Frontal cortex (tissue), 4 donors: ENCODE measurements around the gene TMEM41A. TPM values are rescaled to one million over a fixed set of nuclear protein-coding genes. Genes with fewer than 3 reads are reported as not detected.
"Not testable (repeated sequence)": the region's sequence is repeated elsewhere in the genome, so short reads cannot be mapped to it uniquely, and the experiment has no call there.

ENCODE experiments used
- DNase-seq, 2 donors: peaks; one replicate each; pipeline ENCODE4 v3.0.0; 2012; ENCODE audit warnings: low spot score in 2 of 2
- FAIRE-seq: peaks from 2 replicates; lab custom pipeline; 2012; peaks lifted over from hg19 to GRCh38; lab: Jason Lieb, UNC
- total RNA-seq: library from RNA; depleted of rRNA; stranded (reverse); fragments of >200 nt; gene quantifications from one replicate; pipeline ENCODE4 v1.2.3, GENCODE V29; 2014
- donor health status: control.
- donor health status: control.
- donor health status: control.

The TMEM41A gene
- total RNA-seq, 1 donor from 2014 or later = 10.2 TPM

DNA sequence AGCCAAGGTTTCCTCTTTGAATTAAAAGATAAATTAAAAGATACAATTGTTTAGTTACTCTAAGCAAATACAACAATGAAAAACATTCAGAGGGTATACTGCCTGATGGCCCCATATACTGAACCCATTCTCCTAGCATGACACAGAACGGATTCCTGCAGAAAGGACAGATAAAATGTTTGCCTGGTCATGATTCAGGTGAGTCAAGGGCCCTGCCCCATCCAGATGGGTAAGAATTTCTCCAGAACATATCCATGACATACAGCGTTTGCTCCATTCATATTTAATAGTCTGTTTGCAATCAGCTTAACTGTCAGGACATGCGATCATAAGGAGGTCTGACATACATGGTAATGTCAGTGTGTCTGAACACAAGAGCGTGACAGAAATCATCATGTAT lies 8.6 kb downstream of the TMEM41A start:
- DNase-seq (no peak), FAIRE-seq (no peak)

GRCh38 chr3:185489462-185489861 lies 9.4 kb downstream of the TMEM41A start:
- DNase-seq = no peak
- no peak for FAIRE-seq

DNA sequence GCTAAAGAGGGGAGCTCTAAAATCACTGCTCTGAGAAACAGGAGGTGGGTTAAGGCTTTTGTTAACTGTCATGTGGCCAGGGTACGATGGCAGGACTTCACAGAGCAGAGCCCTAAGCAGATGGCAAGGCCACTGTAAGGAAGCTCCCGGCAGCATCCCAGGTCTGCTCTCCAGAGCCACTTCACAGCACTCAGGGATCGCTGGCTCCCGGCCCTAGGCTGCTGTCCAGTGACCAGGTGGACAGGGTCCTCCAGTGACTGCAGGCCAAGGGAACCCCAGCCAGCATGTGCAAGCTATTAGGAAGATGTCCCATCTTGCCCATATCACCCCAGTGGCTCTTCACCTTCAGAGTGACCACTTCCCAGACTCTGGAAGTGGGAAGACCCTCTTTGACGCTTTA lies 10.4 kb downstream of the TMEM41A start:
- DNase-seq (no peak), FAIRE-seq (no peak)

- FAIRE-seq (no peak), DNase-seq (no peak)
These were observed 12.4 kb downstream of the TMEM41A start for GRCh38 chr3:185486394-185486793.

- FAIRE-seq = no peak
- DNase-seq = no peak
These were observed 14.5 kb downstream of the TMEM41A start for GRCh38 chr3:185484296-185484695.

- no peak for DNase-seq
- FAIRE-seq = no peak
These were observed 19.4 kb downstream of the TMEM41A start for GRCh38 chr3:185479373-185479945.

DNA sequence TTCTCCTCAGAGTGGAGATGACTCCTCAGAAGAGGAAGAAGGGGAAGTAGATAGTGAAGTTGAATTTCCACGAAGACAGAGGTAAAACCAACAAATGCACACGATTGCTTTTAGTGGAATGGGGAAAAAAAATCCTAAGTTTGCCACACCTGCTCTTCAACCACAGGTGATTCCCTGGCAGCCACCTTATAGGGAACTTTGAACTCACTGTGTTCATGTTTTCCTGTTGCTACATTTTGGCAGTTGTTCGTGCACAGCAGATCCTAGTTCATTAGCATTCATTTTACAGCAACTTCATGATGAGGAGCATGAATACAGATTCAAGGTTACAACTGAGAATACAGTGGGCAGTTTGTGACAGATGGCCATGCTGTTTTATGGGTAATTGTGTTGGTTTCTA lies 21.5 kb downstream of the TMEM41A start:
- no peak for FAIRE-seq
- no peak for DNase-seq

GRCh38 chr3:185474922-185475321 lies 23.9 kb downstream of the TMEM41A start:
- not testable (repeated sequence) for FAIRE-seq, DNase-seq

DNA sequence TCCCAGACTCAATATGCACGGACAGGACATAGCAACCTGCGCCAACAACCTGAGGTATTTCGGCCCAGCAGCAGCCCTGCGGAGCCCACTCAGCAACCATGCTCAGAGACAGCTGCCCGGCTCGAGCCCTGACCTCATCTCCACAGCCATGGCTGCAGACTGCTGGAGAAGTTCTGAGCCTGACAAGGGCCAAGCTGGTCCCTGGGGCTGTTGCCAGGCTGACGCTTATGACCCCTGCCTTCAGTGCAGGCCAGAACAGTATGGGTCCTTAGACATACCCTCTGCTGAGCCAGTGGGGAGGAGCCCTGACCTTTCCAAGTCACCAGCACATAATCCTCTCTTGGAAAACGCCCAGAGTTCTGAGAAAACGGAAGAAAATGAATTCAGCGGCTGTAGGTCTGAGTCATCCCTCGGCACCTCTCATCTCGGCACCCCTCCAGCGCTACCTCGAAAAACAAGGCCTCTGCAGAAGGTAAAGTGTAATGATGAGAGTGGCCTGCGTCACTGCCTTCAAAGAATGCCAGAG lies 25.5 kb downstream of the TMEM41A start:
- FAIRE-seq = no peak
- DNase-seq = peak in 1 of 2 donors; percentile 18

GRCh38 chr3:185470323-185470722 lies 28.5 kb downstream of the TMEM41A start:
- DNase-seq = no peak
- FAIRE-seq = no peak

- DNase-seq (no peak), FAIRE-seq (no peak)
These were observed 29.3 kb downstream of the TMEM41A start for GRCh38 chr3:185469542-185469941.

DNA sequence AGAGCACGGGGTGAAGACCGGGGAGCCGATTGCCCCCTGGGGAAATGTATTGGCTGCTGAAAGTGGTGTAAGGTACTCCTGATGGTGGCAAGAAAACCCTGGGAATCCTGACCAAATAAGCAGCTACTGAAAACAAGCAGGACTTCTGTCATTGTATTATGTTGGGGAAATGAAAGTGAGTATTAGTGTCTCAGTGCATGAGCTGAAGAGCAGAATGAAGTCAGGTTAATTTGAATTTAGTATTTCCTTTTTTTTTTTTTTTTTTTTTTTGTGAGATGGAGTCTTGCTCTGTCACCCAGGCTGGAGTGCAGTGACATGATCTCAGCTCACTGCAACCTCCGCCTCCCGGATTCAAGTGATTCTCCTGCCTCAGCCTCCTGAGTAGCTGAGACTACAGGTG lies 32.7 kb downstream of the TMEM41A start:
- not testable (repeated sequence) for DNase-seq, FAIRE-seq

GRCh38 chr3:185465471-185465870 lies 33.4 kb downstream of the TMEM41A start:
- FAIRE-seq (no peak), DNase-seq (no peak)

DNA sequence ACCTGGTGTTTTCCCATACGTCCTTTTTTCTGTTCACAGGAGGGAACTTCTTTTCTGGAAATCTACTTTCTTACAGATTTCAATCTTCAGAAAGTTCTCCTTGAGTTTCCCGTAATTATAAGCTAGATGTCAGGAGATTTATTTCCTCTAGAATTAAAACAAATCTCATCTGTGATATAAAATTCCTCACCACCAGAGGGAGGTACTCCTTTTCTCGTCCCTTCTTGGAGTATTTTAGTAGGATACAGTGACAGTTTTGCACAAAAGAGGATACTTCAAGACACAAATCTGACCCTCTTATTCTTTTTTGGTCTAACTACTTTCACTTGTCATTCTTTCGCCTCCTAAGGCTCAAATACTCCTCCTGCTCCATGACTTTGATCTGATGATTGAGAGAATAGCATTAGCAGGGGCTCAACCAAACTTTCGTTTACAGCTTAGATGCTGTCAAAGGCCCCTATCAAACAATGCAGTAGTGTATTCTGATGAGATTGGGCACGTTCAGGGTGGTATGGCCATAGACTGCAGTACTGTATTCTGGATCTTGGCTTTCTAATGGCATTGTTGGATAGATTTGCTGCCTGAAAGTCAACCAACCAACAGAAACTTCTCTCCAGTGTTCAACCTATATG lies 38.0 kb downstream of the TMEM41A start:
- FAIRE-seq = no peak
- peak in 1 of 2 donors; percentile 1 for DNase-seq

- no peak for DNase-seq
- no peak for FAIRE-seq
These were observed 38.5 kb downstream of the TMEM41A start for GRCh38 chr3:185460309-185460708.

DNA sequence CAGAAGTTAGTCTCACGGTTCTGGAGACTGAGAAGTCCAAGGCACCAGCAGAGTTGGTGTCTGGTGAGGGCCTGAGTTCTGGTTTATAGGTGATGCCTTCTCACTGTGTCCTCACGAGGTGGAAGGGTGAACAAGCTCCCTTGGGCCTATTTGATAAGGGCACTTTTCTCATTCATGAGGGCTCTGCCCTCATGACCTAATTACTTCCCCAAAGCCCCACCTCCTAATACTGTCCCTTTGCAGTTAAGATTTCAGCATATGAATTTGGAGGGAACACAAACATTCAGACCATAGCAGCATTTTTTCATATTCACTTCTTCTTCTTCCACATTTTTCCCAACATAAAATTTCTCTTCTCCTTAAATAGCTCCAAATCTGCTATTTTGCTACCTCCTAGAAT lies 41.5 kb downstream of the TMEM41A start:
- DNase-seq = no peak
- FAIRE-seq = no peak

DNA sequence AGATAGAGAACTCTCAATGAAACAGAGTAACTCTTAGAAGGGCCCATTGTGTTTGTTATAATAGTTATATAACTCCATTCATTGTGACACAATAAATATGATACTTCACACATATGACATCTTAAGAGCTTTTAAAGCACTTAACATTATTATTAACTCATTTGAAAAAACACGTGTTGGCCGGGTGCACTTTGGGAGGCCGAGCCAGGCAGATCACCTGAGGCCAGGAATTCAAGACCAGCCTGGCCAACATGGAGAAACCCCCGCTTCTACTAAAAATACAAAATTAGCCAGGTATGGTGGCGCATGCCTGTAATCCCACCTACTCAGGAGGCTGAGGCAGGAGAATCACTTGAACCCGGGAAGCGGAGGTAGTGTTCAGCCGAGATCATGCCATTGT lies 47.4 kb downstream of the TMEM41A start:
- not testable (repeated sequence) for DNase-seq, FAIRE-seq

DNA sequence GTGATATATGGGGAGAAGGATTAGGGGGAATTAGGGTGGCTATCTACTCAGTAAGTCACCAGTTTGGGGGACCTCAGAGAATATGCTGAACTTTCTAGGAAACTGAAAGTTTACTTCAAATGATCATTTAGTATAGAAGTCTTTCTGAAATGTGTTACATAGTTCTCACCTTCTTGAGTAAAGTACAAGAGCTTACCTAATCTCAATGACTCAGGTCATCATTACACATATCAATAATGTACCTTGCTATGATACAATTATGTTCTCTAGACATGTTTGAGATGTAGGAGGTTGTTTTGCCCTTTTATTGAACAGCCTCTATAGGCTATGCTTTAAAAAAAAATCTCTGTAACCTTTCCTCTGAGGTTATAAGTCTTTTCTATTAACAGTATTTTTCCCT lies 50.7 kb downstream of the TMEM41A start:
- FAIRE-seq = no peak

DNA sequence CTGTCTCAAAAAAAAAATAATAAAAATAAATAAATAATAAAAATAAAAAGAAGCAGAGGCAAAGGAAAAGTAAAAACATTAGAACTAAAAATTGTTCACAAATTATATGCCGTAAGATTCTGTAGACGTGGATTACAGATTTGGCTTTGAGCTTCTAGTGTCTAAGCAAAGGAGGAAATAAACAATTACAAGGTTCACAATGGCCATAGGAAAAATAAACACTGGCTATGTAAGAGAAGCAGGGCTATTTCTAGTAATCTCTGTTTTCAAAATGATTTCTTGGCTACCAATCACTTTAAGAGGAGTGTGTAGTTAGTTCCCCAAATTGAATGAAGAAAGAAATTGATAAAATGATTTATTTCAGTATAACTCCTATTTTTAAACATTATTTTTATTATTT lies 54.5 kb downstream of the TMEM41A start:
- FAIRE-seq = no peak
- no peak for DNase-seq

More for the DNA sequence above, 50.7 kb downstream of the TMEM41A start:
- no peak for DNase-seq

DNA sequence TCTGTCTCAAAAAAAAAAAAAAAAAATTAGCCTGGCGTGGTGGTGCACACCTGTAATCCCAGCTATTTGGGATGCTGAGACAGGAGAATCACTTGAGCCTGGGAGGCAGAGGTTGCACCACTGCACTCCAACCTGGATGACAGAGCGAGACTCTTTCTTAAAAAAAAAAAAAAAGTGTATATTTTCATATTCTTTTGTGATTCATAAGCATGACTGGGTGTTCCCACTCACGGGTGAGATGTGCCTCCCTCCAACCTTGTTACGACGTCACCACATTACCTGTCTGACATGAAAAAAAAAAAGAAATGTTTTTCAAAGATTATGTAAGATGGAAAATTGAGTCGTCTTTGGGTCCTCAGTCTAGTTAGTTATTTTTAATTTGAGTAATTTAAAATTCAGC lies 56.8 kb downstream of the TMEM41A start:
- no peak for DNase-seq
- FAIRE-seq = no peak

DNA sequence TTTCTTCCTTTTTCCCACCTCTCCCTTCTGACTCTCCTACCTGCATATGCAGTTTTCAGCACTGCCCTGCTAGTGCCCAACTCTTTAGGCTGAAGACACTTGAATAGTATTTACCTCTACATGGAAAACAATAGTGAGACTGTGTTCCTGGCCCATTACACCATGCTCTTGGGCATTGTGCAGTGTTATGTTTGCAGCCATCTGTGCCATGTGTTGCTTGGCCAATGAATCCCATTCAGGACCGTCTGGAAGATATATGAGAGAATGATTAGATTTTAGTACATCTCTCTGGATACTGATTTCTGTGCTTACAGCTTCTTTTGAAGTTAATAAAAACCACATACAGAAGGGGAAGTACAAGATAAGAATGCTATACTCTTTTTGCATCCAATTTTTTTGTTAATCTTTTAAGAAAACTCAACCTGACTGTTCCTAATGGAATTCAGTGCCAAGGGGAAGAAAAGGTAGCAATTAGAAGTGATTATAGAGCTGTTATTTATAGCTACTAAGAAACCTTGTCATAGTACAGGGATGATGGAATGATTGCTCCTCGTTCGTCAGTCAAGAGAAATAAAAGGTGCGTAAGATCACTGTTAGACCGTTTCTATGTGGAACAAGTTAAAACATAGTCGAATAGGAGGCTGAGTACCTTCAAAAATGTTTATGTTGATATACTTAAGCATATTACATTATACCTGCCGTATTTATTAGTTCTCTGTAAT lies 58.9 kb downstream of the TMEM41A start:
- DNase-seq (no peak), FAIRE-seq (peak; percentile 8)
